Subcutaneous adipose tissue (tissue), 4 donors: Measurements from ENCODE around the gene LRRFIP1. TPM values are rescaled to one million over a fixed set of nuclear protein-coding genes. Genes with fewer than 3 reads are reported as not detected.

ENCODE experiments used
- CTCF ChIP-seq: fragments of 450-650 bp; IDR thresholded peaks from one replicate; pipeline ENCODE4 v1.5.1; 2016; ENCODE audit warnings: low read depth, mild to moderate bottlenecking, control low read depth, antibody characterized with exemption, moderate library complexity
- total RNA-seq, 4 donors: library from RNA; depleted of rRNA; stranded (reverse); fragments of >200 nt; gene quantifications; one replicate each; pipeline ENCODE4 v1.1.0, GENCODE V29; 2016

The LRRFIP1 gene
- 100 to 1,000 TPM in 2 of 4 donors, 10 to 100 TPM in 2; 85.4 to 130 (median 99.6) TPM for total RNA-seq

DNA sequence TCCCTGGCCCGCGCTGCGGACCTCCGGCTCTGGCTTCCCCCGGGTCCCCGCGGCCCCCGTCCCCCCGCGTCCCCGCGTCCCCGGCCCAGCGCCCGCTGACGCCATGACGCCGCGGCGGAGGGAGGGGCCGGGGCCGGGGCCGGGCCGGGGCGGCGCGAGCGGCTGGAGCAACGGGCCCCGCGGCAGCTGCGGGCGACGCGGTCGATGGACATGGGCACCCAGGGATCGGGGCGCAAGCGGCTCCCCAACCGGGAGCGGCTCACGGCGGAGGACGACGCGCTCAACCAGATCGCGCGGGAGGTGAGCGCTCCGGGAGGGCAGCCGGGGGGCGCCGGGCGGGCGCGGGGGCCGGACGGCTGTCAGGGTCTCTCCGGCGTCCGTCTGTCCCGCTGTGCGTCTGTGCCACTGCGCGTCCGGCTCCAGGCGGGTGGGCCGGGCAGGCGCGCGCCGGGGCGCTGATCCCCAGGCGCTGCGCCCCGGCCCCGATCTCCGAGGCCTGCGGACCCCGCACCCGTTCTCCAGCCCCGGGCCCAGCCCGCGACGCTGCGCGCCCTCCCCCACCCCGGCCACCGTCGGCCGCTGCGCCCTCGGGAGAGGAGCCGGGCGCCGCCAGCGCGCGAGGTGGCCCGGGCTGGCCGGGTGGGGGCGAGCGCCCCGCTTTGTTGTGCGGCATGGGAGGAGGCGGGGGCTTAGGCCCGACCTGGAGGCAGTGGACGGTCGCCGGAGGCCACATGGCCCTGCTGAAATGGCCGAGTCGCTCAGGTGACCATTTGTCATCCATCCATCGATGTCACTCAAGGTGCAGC lies at the start of gene LRRFIP1:
TSS of gene LRRFIP1 (plus strand) at position 147 of the 806 bp plus-strand sequence. CDS start at position 205, 58 bp downstream.
- no peak for TF ChIP-seq CTCF

GRCh38 chr2:237577956-237578870 lies 49.2 kb upstream of the LRRFIP1 start:
- no peak for TF ChIP-seq CTCF

GRCh38 chr2:237581326-237581725 lies 46.1 kb upstream of the LRRFIP1 start:
- no peak for TF ChIP-seq CTCF

DNA sequence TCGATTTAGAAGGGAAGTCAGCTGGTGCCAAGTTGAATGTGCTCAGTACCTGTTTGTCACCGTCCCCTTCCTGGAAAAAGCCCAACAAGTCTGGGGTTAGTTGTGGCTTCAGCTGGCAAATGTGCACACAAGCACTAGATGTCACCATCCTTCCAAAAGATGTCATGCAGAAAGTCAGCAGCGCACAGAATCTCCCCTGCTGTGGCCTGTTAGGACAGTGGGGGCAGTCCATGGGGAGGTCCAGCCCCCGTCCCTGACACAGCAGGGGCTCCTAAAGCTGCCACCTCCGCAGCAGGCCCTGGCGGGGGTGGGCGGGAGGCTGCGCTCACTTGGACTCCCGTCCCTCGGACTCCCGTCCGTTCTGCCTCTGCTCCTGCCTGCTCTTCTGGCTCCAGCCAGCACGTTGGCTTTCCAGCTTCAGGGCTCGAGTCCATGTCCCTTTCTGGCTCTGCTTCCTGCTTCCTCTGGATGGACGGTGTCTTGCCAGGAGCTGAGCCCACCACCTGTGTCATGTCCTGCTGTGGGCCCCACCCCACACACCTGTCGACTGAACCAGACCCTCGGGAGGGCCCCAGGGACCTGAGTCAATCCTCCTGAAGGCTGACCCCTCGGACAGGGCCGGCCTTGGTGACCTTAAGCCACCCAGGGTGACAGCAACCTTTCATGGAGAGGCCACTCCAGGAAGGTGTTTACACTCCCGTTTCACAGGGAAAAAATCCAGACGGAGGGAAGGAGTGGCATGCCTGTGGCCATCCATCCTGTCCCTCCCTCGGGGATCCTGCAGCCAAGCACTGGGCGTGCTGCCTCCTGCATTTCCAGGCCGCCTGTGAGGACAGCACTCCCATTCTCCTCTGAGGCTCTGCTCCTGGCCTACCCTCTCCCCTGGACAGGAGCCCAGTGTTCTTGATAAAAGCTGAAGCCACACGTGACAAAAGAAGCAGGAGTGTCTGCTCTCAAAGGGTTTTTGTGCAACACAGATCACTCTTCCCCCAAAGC lies 45.3 kb upstream of the LRRFIP1 start:
- TF ChIP-seq CTCF: no peak

DNA sequence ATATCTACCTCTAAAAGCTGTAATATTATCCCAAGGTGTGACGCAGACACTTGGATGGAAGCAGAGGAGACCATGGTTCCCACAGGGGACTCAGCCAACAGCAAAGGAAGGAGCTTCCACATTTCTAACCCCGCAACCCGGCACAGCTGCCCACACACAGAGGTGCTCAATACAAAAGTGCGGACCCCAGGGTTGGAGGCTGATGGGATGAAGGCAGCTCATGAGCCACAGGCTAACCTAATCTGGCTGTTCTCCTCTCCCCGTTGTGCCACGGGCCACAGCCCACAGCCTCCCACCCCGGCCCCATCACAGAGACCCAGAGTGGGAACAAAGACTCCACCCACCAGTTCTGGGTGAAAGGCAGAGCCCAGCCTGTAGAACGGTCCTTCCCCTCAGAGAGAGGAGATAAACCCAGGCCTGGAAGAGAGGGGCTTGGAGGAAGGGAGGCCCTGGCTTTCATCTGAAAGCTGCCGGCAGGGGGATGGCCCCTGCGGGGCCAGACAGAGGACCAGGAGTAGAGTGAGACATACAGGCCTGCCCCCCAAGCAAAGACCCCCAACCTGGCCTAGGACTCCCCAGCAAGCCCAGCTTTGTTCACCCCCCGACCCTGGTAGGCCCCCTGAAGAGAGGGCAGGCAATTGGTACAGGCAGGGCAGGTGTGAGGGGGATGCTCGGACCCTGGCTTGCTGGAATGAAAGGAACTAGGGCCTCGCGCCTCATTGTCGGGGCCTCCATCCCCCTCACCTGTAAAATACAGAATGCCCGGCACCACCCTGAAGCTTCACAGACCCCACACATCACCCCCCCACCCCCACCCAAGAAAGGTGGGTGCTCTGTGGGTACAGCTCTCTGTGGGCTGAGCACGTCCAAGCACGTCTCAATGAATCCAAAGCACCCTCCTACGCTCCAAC lies 43.7 kb upstream of the LRRFIP1 start:
- TF ChIP-seq CTCF: no peak

GRCh38 chr2:237585590-237586221 lies 41.7 kb upstream of the LRRFIP1 start:
- no peak for TF ChIP-seq CTCF
